AG09319 (cell line): ENCODE measurements around the gene IFNB1.
A peak's percentile ranks its signal among the peaks of the same experiment; 100 is the strongest.

Experiments used
- DNase-seq: peaks from one replicate; pipeline ENCODE4 v3.0.0-alpha.2; 2010; ENCODE audit warnings: low read depth; ENCODE audit errors: extremely low read depth
- CTCF ChIP-seq: IDR thresholded peaks from 2 replicates; pipeline ENCODE4 v1.5.1; 2011; ENCODE audit warnings: low read depth, mild to moderate bottlenecking, inconsistent platforms, low read length, moderate library complexity

IFNB1 gene

GRCh38 chr9:21070906-21071305, 6.8 kb downstream of the IFNB1 start:
- no peak for DNase-seq
- no peak for TF ChIP-seq CTCF

GRCh38 chr9:21070171-21070571, 7.6 kb downstream of the IFNB1 start:
- DNase-seq: peak; percentile 72
- TF ChIP-seq CTCF: peak; percentile 23

- peak; percentile 4 for TF ChIP-seq CTCF
- DNase-seq: peak; percentile 70
Observed at GRCh38 chr9:21060919-21061561, 16.7 kb downstream of the IFNB1 start.

- no peak for TF ChIP-seq CTCF
- no peak for DNase-seq
Observed at GRCh38 chr9:21056931-21057330, 20.8 kb downstream of the IFNB1 start.

- no peak for DNase-seq
- TF ChIP-seq CTCF: no peak
Observed at GRCh38 chr9:21053851-21054250, 23.9 kb downstream of the IFNB1 start.

- DNase-seq: no peak
- no peak for TF ChIP-seq CTCF
Observed at GRCh38 chr9:21047281-21047691, 30.5 kb downstream of the IFNB1 start.

GRCh38 chr9:21043841-21044240, 33.9 kb downstream of the IFNB1 start:
- TF ChIP-seq CTCF: no peak
- no peak for DNase-seq
